CD4-positive, alpha-beta T cell (primary cell): ENCODE results near the gene IGLL1. TPM values are rescaled to one million over a fixed set of nuclear protein-coding genes. Genes with fewer than 3 reads are reported as not detected.

ENCODE experiments used
- ATAC-seq: fragments of 200-7000 bp; cut with Tn5 transposase; one replicate; pipeline ENCODE4 v1.10.0; 2022; ENCODE audit warnings: mild to moderate bottlenecking; ENCODE audit not compliant: poor library complexity
- CTCF ChIA-PET: fragments of 350-600 bp; sonication (Branson Sonifier 250); formaldehyde crosslinking; loops from one replicate; lab custom pipeline; 2021; ENCODE audit warnings: antibody characterized with exemption, inconsistent platforms; lab: Charles Lee
- POLR2A ChIA-PET: fragments of 350-600 bp; sonication (Branson Sonifier 250); formaldehyde crosslinking; loops from one replicate; lab custom pipeline; 2021; ENCODE audit warnings: antibody characterized with exemption, inconsistent platforms; lab: Charles Lee
- DNase-seq, 14 experiments: peaks; one replicate each; pipeline ENCODE4 v3.0.0-alpha.2; 2013 to 2020; ENCODE audit warnings: mixed read lengths in 2 of 14
- H3K27ac ChIP-seq, 2 donors: one replicate each; pipeline versions ENCODE4 v1.5.1 to v1.7.0; 2013; ENCODE audit warnings: low read length in 2 of 2, low read depth in 1 of 2, mild to moderate bottlenecking in 1 of 2
- H3K27me3 ChIP-seq, 2 experiments: 1 replicate in 1 of 2; 2 replicates in 1 of 2; pipeline versions ENCODE4 v1.6.1 to v1.7.0; 2013; ENCODE audit warnings: low read length in 2 of 2, control low read depth in 1 of 2, mild to moderate bottlenecking in 1 of 2, moderate library complexity in 1 of 2; ENCODE audit not compliant: insufficient read depth in 2 of 2, control insufficient read depth in 1 of 2
- H3K36me3 ChIP-seq: one replicate; pipeline ENCODE4 v1.6.1; 2013; ENCODE audit warnings: low read length, control low read depth; ENCODE audit not compliant: insufficient read depth
- H3K4me1 ChIP-seq: one replicate; pipeline ENCODE4 v1.6.1; 2013; ENCODE audit warnings: low read length, control low read depth; ENCODE audit not compliant: insufficient read depth
- H3K4me3 ChIP-seq: one replicate; pipeline ENCODE4 v1.5.1; 2013; ENCODE audit warnings: mild to moderate bottlenecking, low read length, moderate library complexity
- H3K9me3 ChIP-seq, 2 experiments: 1 replicate in 1 of 2; 2 replicates in 1 of 2; pipeline versions ENCODE4 v1.6.1 to v1.7.0; 2013; ENCODE audit warnings: low read length in 2 of 2, mild to moderate bottlenecking in 2 of 2, control low read depth in 1 of 2, moderate library complexity in 1 of 2; ENCODE audit not compliant: control insufficient read depth in 1 of 2, insufficient read depth in 1 of 2
- H3K27ac Mint-ChIP-seq: one replicate; pipeline ENCODE4 v1.8.0; 2020; ENCODE audit warnings: mixed read lengths
- H3K27me3 Mint-ChIP-seq: one replicate; pipeline ENCODE4 v1.8.0; 2021; ENCODE audit warnings: mixed read lengths
- H3K36me3 Mint-ChIP-seq: one replicate; pipeline ENCODE4 v1.8.0; 2021; ENCODE audit warnings: low read depth, mixed read lengths
- H3K4me1 Mint-ChIP-seq: one replicate; pipeline ENCODE4 v1.8.0; 2021; ENCODE audit warnings: low read depth, mixed read lengths
- H3K4me3 Mint-ChIP-seq: one replicate; pipeline ENCODE4 v1.8.0; 2020; ENCODE audit warnings: mild to moderate bottlenecking, mixed read lengths
- H3K9me3 Mint-ChIP-seq: one replicate; pipeline ENCODE4 v1.8.0; 2020; ENCODE audit warnings: mixed read lengths
- intact Hi-C, 2 experiments: fragments of 100-400 bp; cut with DNase I in 1 of 2; cut with micrococcal nuclease in 1 of 2; formaldehyde crosslinking; loops; one replicate each; pipeline versions ENCODE4 v1.15.1 to v1.9.0; 2023 to 2025; cut with DNase I, micrococcal nuclease
- total RNA-seq, 174 experiments: library from RNA in 2 of 174; stranded (reverse) in 2 of 174; gene quantifications; one replicate each; pipeline ENCODE4 v1.2.3 and lab custom pipeline; 2021 to 2026
- TF ChIP-seq, protein P1 (sequence below): fragments of 200-600 bp; IDR thresholded peaks from one replicate; pipeline ENCODE4 v1.8.0; 2022; ENCODE audit warnings: antibody characterized with exemption, mild to moderate bottlenecking

Gene IGLL1
- total RNA-seq, 2 experiments from 2014 or later = not detected

DNA sequence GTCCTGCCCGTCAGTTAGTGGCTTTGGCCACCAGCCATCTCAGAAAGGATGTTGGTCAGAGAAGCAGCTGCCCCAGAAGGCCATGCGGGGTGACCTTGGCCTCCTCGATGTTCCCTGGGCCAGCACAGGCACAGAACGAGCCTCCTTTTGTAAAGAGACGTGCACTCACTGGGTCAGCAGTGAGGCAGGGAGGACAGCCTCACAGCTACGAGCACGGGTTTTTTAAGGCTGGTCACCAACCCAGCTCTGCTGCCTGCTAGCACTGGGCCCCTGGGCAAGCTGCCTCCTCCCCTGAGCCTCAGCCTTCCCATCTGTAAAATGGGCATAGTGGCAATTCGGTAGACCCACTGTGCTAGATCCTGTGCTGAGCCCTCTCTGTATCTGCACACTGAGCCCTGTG, 10.8 kb downstream of the IGLL1 start:
- POLR2A ChIA-PET = no interaction called here

DNA sequence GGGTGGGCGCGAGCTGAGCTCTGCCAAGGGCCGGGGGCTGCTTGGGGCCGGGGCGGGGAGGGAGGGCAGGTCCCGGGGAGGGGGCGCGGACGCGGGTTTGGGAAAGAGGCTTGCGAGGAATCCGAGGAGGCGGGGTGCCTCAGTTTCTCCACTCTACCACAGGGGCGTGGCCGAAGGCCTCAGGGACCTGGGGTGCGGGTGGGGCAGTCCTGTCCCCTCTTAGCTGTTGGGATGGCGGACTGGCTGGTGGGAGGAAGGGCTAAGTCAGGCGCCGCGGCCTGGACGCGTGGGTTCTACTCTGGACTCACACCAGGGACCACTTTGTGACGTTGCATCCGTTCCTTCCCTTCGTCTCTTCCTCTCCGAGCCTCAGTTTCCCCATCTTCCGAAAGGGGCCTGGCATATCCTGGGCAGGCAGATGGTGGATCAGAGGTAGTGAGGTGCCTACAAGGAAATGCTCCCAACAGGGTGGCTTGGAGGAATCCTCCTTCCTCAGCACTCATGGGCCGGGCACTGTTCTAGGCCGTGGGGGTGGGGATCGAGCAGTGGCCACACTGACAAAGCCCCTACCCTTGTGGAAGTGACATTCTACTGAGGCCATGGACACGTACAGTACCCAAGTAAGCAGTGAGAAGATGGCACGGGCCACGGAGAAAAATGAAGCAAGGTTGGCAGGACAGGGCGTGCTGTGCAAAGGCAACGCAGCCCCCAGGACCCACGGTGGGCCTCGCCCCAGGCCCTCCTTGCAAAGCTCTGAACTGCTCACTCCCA, 13.2 kb downstream of the IGLL1 start:
- DNase-seq (peak in 1 of 14 experiments; percentile 29), ATAC-seq (no peak)
- Mint-ChIP-seq H3K4me3 (no peak overlapping the region), H3K27me3 (peaks cover 35% of the 10 kb centered on the region), H3K27ac (no peak overlapping the region), H3K36me3 (no peaks in the 10 kb centered on the region), H3K9me3 (no peaks in the 10 kb centered on the region), H3K4me1 (peaks cover 8% of the 10 kb centered on the region)
- H3K9me3 ChIP-seq = no peaks in the 10 kb centered on the region
- no peaks in the 10 kb centered on the region for H3K36me3 ChIP-seq
- peaks cover 23 to 26% of the 10 kb centered on the region in 2 experiments for H3K27me3 ChIP-seq
- no peak overlapping the region for H3K27ac ChIP-seq
- H3K4me3 ChIP-seq = no peak overlapping the region
- CTCF ChIA-PET = no interaction called here
- POLR2A ChIA-PET = no interaction called here
- peaks cover 12% of the 10 kb centered on the region for H3K4me1 ChIP-seq
- intact Hi-C loops = no loop called here
- TF ChIP-seq, protein P1, sequence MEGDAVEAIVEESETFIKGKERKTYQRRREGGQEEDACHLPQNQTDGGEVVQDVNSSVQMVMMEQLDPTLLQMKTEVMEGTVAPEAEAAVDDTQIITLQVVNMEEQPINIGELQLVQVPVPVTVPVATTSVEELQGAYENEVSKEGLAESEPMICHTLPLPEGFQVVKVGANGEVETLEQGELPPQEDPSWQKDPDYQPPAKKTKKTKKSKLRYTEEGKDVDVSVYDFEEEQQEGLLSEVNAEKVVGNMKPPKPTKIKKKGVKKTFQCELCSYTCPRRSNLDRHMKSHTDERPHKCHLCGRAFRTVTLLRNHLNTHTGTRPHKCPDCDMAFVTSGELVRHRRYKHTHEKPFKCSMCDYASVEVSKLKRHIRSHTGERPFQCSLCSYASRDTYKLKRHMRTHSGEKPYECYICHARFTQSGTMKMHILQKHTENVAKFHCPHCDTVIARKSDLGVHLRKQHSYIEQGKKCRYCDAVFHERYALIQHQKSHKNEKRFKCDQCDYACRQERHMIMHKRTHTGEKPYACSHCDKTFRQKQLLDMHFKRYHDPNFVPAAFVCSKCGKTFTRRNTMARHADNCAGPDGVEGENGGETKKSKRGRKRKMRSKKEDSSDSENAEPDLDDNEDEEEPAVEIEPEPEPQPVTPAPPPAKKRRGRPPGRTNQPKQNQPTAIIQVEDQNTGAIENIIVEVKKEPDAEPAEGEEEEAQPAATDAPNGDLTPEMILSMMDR = no peak

More for the DNA sequence above, 10.8 kb downstream of the IGLL1 start:
- H3K36me3 Mint-ChIP-seq = no peaks in the 10 kb centered on the region
- H3K4me1 Mint-ChIP-seq = peaks cover 8% of the 10 kb centered on the region
- ATAC-seq = no peak
- Histone ChIP-seq H3K4me3 (no peak overlapping the region), H3K27ac (no peak overlapping the region), H3K9me3 (no peaks in the 10 kb centered on the region), H3K27me3 (peaks cover 21 to 23% of the 10 kb centered on the region in 2 experiments), H3K4me1 (peaks cover 12% of the 10 kb centered on the region), H3K36me3 (no peaks in the 10 kb centered on the region)
- H3K9me3 Mint-ChIP-seq = no peaks in the 10 kb centered on the region
- TF ChIP-seq, protein P1 = no peak
- DNase-seq = no peak
- intact Hi-C loops = no loop called here
- CTCF ChIA-PET = no interaction called here
- no peak overlapping the region for H3K27ac Mint-ChIP-seq
- peaks cover 30% of the 10 kb centered on the region for H3K27me3 Mint-ChIP-seq
- H3K4me3 Mint-ChIP-seq = no peak overlapping the region

DNA sequence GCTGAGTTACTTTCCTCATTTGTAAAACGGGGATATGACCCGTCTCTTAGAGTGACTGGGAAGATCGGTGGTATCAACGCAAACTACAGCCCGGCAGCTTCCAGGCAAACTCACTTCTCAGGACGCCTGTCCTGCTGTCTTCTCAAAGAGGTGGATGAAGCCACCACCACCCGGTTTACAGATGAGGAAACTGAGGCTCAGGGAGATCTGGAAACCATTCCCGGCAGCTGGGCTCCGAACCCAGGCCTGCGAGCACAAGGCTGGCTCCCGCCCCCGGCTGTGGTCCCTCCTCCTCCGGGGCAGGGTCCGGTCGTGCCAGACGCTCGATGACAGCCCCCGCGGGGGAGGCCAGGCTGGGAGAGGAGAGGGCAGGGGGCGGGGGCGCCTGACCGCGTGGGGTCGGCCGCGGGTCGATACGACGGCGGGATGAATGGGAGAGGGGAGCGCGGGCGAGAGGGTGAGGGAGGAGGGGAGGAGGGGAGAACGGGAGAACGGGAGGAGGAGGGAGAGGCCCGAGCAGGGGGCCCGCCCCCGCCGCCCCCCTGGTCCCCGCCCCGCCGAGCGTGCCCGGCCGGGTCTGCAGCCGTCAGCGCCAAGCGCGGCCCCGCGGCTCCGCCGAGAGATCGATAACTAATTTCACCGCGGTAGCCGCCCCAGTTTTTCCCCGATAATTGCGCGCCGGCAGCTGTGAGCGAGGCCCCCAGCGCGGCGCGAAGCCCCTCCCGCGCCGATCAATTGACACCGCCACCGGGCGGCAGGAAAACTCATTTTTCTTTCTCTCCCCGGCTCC, 14.0 kb downstream of the IGLL1 start:
- no peaks in the 10 kb centered on the region for H3K9me3 Mint-ChIP-seq
- intact Hi-C loops = no loop called here
- peaks cover 8% of the 10 kb centered on the region for H3K4me1 Mint-ChIP-seq
- TF ChIP-seq, protein P1 = no peak
- Histone ChIP-seq H3K27me3 (peaks cover 23 to 26% of the 10 kb centered on the region in 2 experiments), H3K36me3 (no peaks in the 10 kb centered on the region), H3K27ac (no peak overlapping the region), H3K4me1 (peaks cover 12% of the 10 kb centered on the region), H3K9me3 (no peaks in the 10 kb centered on the region), H3K4me3 (peak overlapping the region; percentile 41)
- ATAC-seq (no peak), DNase-seq (peak in 1 of 14 experiments; percentile 34)
- ChIA-PET CTCF (no interaction called here), POLR2A (no interaction called here)
- peak overlapping the region; percentile 75 for H3K4me3 Mint-ChIP-seq
- no peak overlapping the region for H3K27ac Mint-ChIP-seq
- no peaks in the 10 kb centered on the region for H3K36me3 Mint-ChIP-seq
- peaks cover 30% of the 10 kb centered on the region for H3K27me3 Mint-ChIP-seq
